ENCODE data around the gene YWHAQ.
"Not testable (repeated sequence)": the region's sequence is repeated elsewhere in the genome, so short reads cannot be mapped to it uniquely, and the experiment has no call there.

Gene YWHAQ

DNA sequence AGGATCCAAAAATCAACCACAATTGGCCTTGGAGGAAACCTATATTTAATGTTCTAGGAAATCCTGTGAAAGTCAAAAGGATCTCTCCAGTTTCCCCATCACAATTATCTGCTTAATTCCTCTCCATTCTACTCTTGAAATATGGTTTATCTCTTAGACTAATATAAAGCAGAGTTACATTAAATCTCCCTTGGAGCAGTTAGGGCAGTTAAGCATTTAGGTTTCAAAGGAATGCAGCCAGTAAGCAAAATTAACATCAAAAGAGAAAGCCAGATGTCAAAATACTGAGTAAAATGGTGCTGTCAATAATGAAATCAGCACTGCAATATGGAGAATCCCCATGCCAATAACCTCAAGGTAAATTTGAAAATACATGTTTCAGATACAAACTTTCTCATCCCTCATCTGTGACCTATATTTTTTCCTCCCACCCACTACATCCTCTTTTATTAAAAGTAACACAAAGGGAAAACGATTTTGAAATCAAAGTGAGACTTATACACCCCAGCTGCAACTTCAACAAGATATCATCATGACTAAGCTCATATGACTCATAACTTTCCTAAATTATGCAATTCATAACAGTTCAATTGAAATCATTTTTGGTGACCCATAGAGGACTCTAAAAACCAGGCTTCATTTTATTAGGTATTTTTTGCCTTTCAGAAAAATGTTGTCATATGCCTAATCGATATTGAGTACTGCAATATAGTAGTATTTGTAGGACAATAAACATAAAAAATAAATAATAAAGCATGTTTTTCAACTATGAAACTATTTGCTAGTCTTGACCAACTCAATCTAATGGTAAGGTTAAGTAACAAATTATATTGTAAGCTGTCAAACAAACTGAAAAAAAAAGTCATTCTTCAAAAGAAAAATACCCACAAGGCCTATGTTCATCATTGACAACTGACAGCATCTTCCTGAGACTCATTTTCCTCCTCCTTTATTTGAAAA lies 78.3 kb downstream of the YWHAQ start:
- DNase-seq (ENCODE audit: low read depth) = no peak

- DNase-seq (ENCODE audit: low read depth) = not testable (repeated sequence)
Measured at GRCh38 chr2:9550859-9551391, 79.9 kb downstream of the YWHAQ start.

DNA sequence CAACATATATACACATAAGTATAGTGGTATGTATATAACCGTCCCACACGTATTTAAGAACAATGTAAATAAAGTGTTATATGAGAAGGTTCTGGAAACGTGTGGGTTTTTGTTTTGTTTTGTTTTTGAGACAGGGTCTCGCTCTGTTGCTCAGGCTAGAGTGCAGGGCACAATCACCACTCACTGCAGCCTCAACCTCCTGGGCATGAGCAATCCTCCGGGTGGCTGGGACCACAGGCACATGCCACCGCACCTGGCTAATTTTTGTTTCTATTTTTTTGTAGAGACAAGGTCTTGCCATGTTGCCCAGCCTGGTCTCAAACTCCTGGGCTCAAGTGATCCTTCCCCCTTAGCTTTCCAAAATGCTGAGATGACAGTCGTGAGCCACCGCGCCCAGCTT lies 81.4 kb downstream of the YWHAQ start:
- no peak for DNase-seq (ENCODE audit: low read depth)

DNA sequence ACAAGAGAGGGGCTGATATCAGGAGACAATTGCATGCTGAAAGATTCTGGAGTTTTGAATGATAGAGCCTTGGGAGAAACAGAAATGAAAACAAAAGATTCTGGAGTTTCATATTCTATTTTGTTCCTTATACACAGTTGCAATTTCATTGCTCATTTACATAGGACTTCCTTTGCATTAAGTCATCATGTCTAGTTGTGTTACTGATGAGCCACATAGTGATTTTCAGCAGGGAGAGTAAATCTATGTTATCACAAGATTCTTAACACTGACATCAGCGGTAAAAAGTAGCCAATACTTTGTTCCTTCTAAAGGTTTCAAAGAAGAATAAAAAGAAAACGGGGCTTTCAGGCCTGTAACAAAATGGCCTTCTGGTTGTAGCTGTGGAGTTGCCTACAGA lies 82.3 kb downstream of the YWHAQ start:
- no peak for DNase-seq (ENCODE audit: low read depth)

- DNase-seq (ENCODE audit: low read depth) = no peak
Measured at GRCh38 chr2:9547262-9547991, 83.4 kb downstream of the YWHAQ start.

DNA sequence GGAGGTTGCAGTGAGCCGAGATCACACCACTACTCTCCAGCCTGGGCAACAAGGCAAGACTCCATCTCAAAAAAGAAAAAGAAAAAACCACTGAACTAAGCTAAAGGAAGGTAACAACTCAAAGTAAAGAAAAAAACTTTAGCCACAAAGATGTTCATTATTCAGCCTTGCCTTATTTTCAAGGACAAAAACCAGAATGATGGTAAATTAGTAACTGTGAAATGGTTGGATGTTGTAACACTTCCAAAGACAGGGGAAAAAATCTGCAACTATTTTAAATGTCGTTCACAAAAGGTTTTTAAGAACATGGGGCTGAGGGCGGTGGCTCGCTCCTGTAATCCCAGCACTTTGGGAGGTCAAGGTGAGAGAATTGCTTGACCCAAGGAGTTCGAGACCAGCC lies 85.3 kb downstream of the YWHAQ start:
- no peak for DNase-seq (ENCODE audit: low read depth)

- no peak for DNase-seq (ENCODE audit: low read depth)
Measured at GRCh38 chr2:9543557-9543956, 87.2 kb downstream of the YWHAQ start.

DNA sequence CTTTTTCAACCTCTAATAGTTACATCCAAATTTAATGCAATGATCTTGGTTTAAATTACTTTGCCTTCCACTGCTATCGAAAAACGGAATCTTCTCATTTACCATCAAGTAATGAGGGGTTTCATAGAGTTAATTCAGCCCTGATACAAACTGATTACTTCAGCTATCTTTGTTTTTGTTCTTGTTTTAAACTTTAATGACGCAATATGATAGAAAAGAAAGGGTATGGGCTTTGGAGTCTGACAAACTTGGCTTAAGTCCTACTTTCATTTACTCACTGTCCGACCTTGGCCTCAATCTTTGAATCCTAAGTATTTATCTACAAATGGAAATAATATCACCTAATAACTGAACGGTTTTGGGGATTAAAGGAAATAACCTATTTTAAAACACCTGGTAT lies 91.3 kb downstream of the YWHAQ start:
- DNase-seq (ENCODE audit: low read depth) = no peak

- DNase-seq (ENCODE audit: low read depth) = no peak
Measured at GRCh38 chr2:9538000-9538507, 92.7 kb downstream of the YWHAQ start.

GRCh38 chr2:9536504-9536903 lies 94.3 kb downstream of the YWHAQ start:
- no peak for DNase-seq (ENCODE audit: low read depth)

DNA sequence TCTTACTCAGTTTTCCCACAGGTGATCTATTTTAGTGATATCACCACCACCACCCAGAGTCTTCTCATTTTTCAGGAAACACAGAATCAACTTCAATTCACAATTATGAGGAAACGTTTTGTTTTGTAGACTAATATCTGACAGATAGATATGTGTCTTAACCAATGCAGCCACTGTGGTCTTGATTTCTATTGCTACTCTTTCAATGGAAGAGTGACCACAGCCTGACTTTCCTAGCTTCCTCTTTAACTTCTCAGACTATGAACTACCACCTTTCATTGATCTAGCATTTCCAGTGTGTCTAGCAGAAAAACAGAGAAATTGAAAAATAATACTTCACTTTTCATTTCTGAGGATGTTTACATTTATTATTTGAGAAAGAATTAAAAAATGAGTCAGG lies 95.6 kb downstream of the YWHAQ start:
- no peak for DNase-seq (ENCODE audit: low read depth)
